DMS153 (cell line): ENCODE results near the gene SLC66A3.

Experiments used
- DNase-seq: peaks from one replicate; lab custom pipeline; 2025; lab: John Stamatoyannopoulos, UW

SLC66A3 gene

GRCh38 chr2:11134349-11134748, 20.9 kb upstream of the SLC66A3 start:
- no peak for DNase-seq

- DNase-seq, result no peak
Measured at GRCh38 chr2:11140492-11140891, 14.8 kb upstream of the SLC66A3 start.

GRCh38 chr2:11141319-11141718, 13.9 kb upstream of the SLC66A3 start:
- DNase-seq, result no peak

- DNase-seq, result no peak
Measured at GRCh38 chr2:11142330-11142729, 12.9 kb upstream of the SLC66A3 start.

- no peak for DNase-seq
Measured at GRCh38 chr2:11142987-11143386, 12.3 kb upstream of the SLC66A3 start.

- no peak for DNase-seq
Measured at GRCh38 chr2:11144077-11144737, 11.1 kb upstream of the SLC66A3 start.

- no peak for DNase-seq
Measured at GRCh38 chr2:11144738-11145079, 10.6 kb upstream of the SLC66A3 start.

GRCh38 chr2:11145350-11145749, 9.9 kb upstream of the SLC66A3 start:
- DNase-seq, result no peak

GRCh38 chr2:11146076-11146475, 9.2 kb upstream of the SLC66A3 start:
- DNase-seq, result no peak

- DNase-seq, result no peak
Measured at GRCh38 chr2:11147263-11147662, 8.0 kb upstream of the SLC66A3 start.

GRCh38 chr2:11152591-11152990, 2.7 kb upstream of the SLC66A3 start:
- no peak for DNase-seq

- DNase-seq, result no peak
Measured at GRCh38 chr2:11154016-11154922, 998 bp upstream of the SLC66A3 start.

GRCh38 chr2:11154923-11155380, 315 bp upstream of the SLC66A3 start:
- peak; percentile 86 for DNase-seq

GRCh38 chr2:11156396-11157075, 1.3 kb downstream of the SLC66A3 start:
- DNase-seq, result no peak

- no peak for DNase-seq
Measured at GRCh38 chr2:11157296-11157695, 2.0 kb downstream of the SLC66A3 start.

- no peak for DNase-seq
Measured at GRCh38 chr2:11157731-11158130, 2.5 kb downstream of the SLC66A3 start.

GRCh38 chr2:11158916-11159573, 3.8 kb downstream of the SLC66A3 start:
- no peak for DNase-seq

- DNase-seq, result no peak
Measured at GRCh38 chr2:11159574-11160170, 4.4 kb downstream of the SLC66A3 start.

GRCh38 chr2:11160256-11160655, 5.0 kb downstream of the SLC66A3 start:
- DNase-seq, result no peak

GRCh38 chr2:11160731-11161455, 5.6 kb downstream of the SLC66A3 start:
- no peak for DNase-seq

- DNase-seq, result no peak
Measured at GRCh38 chr2:11161747-11162146, 6.5 kb downstream of the SLC66A3 start.
